Left lung (tissue), 10 donors: Measurements from ENCODE around the gene TAPBP. TPM values are rescaled to one million over a fixed set of nuclear protein-coding genes. Genes with fewer than 3 reads are reported as not detected.
"Not testable (repeated sequence)": the region's sequence is repeated elsewhere in the genome, so short reads cannot be mapped to it uniquely, and the experiment has no call there.

ENCODE experiments used
- ATAC-seq: fragments of 200-7000 bp; cut with Tn5 transposase; one replicate; pipeline ENCODE4 v1.9.1; 2020; ENCODE audit warnings: moderate library complexity
- DNase-seq, 4 donors: peaks; one replicate each; pipeline ENCODE4 v3.0.0-alpha.2; 2013 to 2020
- H3K27ac ChIP-seq, 2 donors: fragments of 200-600 bp; sonication (generic) in 1 of 2; one replicate each; pipeline versions ENCODE4 v1.5.0 to v1.8.0; 2020 to 2021
- H3K27me3 ChIP-seq, 2 donors: fragments of 200-600 bp; sonication (generic) in 1 of 2; one replicate each; pipeline versions ENCODE4 v1.5.0 to v1.8.0; 2020 to 2021
- H3K36me3 ChIP-seq, 2 donors: fragments of 200-600 bp; sonication (generic) in 1 of 2; one replicate each; pipeline versions ENCODE4 v1.5.0 to v1.8.0; 2020 to 2021
- H3K4me1 ChIP-seq, 2 donors: fragments of 200-600 bp; one replicate each; pipeline ENCODE4 v1.8.0; 2021
- H3K4me3 ChIP-seq, 2 donors: fragments of 200-600 bp; sonication (generic) in 1 of 2; one replicate each; pipeline versions ENCODE4 v1.5.0 to v1.8.0; 2020 to 2021; ENCODE audit warnings: mild to moderate bottlenecking in 1 of 2
- H3K9me3 ChIP-seq, 2 donors: fragments of 200-600 bp; sonication (generic) in 1 of 2; one replicate each; pipeline versions ENCODE4 v1.5.0 to v1.8.0; 2020 to 2021
- intact Hi-C, 2 donors: fragments of 100-400 bp; cut with DNase I; formaldehyde crosslinking; loops; one replicate each; pipeline versions ENCODE4 v1.11.2 to v1.14.2; 2022
- polyA plus RNA-seq, 6 donors: library from polyadenylated mRNA; unstranded; fragments of 120-200 nt; gene quantifications; one replicate each; pipeline ENCODE4 v1.2.1, GENCODE V29; 2013; ENCODE audit not compliant: insufficient read length in 6 of 6
- total RNA-seq, 2 donors: library from RNA; stranded (reverse); fragmentation: NEBNext Ultra II Directional; extraction: Animal tissue kit (Norgen Biotek cat#: 25700); gene quantifications; one replicate each; pipeline ENCODE4 v1.2.1, GENCODE V29; 2021
- TF ChIP-seq, protein P1 (sequence below), 2 donors: fragments of 200-600 bp; sonication (generic) in 1 of 2; IDR thresholded peaks; one replicate each; pipeline versions ENCODE4 v1.5.0 to v1.8.0; 2021; ENCODE audit warnings: antibody characterized with exemption in 2 of 2
- donor health status: DM: no; HTN: yes; CAD: no.
- donor health status: DM: no; HTN: no; CAD: no.

Gene TAPBP
- total and polyA plus RNA-seq, 8 donors = 41.5 to 243 (median 51.6) TPM

GRCh38 chr6:33286946-33287914 lies 26.6 kb downstream of the TAPBP start:
- TF ChIP-seq, protein P1, sequence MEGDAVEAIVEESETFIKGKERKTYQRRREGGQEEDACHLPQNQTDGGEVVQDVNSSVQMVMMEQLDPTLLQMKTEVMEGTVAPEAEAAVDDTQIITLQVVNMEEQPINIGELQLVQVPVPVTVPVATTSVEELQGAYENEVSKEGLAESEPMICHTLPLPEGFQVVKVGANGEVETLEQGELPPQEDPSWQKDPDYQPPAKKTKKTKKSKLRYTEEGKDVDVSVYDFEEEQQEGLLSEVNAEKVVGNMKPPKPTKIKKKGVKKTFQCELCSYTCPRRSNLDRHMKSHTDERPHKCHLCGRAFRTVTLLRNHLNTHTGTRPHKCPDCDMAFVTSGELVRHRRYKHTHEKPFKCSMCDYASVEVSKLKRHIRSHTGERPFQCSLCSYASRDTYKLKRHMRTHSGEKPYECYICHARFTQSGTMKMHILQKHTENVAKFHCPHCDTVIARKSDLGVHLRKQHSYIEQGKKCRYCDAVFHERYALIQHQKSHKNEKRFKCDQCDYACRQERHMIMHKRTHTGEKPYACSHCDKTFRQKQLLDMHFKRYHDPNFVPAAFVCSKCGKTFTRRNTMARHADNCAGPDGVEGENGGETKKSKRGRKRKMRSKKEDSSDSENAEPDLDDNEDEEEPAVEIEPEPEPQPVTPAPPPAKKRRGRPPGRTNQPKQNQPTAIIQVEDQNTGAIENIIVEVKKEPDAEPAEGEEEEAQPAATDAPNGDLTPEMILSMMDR (IDR thresholded peaks at IDR 0.05) = no peak
- peak overlapping the region in 1 of 2 donors; percentile 83 for H3K4me3 ChIP-seq
- ATAC-seq = no peak
- H3K27me3 ChIP-seq = no peaks in the 10 kb centered on the region
- no peaks in the 10 kb centered on the region for H3K9me3 ChIP-seq
- intact Hi-C loops = no loop called here
- H3K36me3 ChIP-seq = peaks cover 0 to 71% of the 10 kb centered on the region in 2 donors
- H3K4me1 ChIP-seq = peaks cover 14 to 38% of the 10 kb centered on the region in 2 donors
- H3K27ac ChIP-seq = no peak overlapping the region
- no peak for DNase-seq

DNA sequence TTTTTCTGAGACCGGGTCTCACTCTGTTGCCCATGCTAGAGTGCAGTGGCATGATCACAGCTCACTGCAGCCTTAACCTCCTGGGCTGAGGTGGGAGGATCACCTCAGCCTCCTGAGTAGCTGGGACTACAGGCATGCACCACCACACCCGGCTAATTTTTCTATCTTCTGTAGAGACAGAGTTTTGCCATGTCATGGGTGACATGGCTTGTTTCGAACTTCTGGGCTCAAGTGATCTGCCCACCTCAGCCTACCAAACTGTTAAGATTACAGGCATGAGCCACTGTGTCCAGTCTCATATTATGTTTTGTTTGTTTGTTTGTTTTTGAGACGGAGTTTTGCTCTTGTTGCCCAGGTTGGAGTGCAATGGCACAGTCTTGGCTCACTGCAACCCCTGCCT lies 28.7 kb downstream of the TAPBP start:
- DNase-seq, H3K9me3 ChIP-seq, ATAC-seq, H3K4me3 ChIP-seq, H3K27ac ChIP-seq, intact Hi-C loops, H3K27me3 ChIP-seq: not testable (repeated sequence)
- H3K4me1 ChIP-seq = peaks cover 11 to 24% of the 10 kb centered on the region in 2 donors
- H3K36me3 ChIP-seq = peaks cover 0 to 75% of the 10 kb centered on the region in 2 donors

DNA sequence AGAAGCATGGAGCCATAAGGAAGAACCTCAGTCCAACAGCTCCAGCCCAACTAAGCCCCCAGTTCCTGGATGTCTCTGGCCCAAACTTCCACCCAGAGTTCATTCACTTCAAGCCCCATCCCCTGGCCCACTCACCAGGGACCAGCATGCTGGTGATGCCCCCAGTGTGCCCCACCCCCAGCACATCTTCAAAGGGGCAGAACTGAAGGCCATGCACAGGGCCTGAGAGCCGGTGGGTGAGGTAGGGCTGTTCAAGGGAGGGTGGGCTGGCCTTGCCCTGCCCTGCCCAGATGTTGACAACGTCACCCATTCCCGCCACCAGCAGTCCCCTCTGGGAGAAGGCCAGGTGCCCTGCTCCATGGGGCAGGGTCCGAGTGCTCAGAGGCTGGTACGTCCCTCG lies 33.3 kb downstream of the TAPBP start:
- TF ChIP-seq, protein P1 (IDR thresholded peaks at IDR 0.05) = no peak
- ATAC-seq (no peak), DNase-seq (no peak)
- no peak overlapping the region for H3K4me3 ChIP-seq
- H3K9me3 ChIP-seq = no peaks in the 10 kb centered on the region
- H3K27ac ChIP-seq = no peak overlapping the region
- H3K27me3 ChIP-seq = no peaks in the 10 kb centered on the region
- H3K36me3 ChIP-seq = peaks cover 0 to 89% of the 10 kb centered on the region in 2 donors
- intact Hi-C loops = no loop called here
- H3K4me1 ChIP-seq = peaks cover 5 to 44% of the 10 kb centered on the region in 2 donors

DNA sequence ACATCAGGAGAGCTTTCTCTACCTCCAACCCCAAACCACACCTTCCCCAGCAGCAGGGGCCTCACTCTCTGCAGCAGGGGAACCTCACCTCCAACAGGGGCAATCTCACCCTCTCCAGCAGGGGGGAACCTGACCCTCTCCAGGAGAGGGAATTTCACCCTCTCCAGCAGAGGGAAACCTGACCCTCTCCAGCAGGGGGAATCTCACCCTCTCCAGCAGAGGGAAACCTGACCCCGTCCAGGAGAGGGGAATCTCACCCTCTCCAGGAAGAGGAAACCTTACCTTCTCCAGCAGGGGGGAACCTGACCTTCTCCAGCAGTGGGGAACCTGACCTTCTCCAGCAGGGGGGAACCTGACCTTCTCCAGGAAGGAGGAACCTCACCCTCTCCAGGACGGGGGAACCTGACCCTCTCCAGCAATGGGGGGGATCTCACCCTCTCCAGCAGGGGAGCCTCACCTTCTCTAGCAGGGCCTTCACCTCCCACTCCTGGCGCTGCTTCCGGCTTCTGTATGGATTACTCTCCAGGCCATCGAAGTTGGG lies 33.8 kb downstream of the TAPBP start:
- ATAC-seq (no peak), DNase-seq (peak in 1 of 4 donors; percentile 21)
- Histone ChIP-seq H3K9me3 (no peaks in the 10 kb centered on the region), H3K4me1 (peaks cover 9 to 49% of the 10 kb centered on the region in 2 donors), H3K27ac (peak overlapping the region in 1 of 2 donors; percentile 6), H3K4me3 (no peak overlapping the region), H3K36me3 (peaks cover 0 to 89% of the 10 kb centered on the region in 2 donors), H3K27me3 (no peaks in the 10 kb centered on the region)
- TF ChIP-seq, protein P1 (IDR thresholded peaks at IDR 0.05) = no peak
- intact Hi-C loops = no loop called here

DNA sequence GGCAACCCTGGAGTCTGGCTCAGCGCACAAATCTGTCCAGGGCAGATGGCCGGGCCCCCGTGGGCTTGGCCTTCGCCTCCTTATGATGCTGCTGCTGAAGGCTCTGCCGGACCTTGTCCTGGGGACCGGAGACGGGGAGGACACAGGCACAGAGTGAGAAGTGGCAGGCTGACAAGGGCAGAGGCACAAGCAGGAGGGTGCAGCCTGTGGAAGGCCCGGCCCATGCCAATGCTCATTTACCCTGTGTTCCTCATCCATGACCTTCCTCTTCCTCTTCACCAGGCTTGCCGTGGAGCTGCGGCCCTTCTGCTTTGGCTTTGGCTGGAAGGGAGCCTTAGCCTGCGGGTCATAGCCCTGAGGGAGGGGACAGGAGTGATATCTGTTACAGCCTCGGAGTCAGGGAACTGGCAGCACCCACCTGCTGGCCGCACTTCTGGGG lies 34.6 kb downstream of the TAPBP start:
- ATAC-seq = no peak
- Histone ChIP-seq H3K27ac (peak overlapping the region in 1 of 2 donors; percentile 6), H3K36me3 (peaks cover 0 to 89% of the 10 kb centered on the region in 2 donors), H3K4me1 (peaks cover 17 to 57% of the 10 kb centered on the region in 2 donors), H3K4me3 (no peak overlapping the region), H3K9me3 (no peaks in the 10 kb centered on the region), H3K27me3 (no peaks in the 10 kb centered on the region)
- intact Hi-C loops = no loop called here
- TF ChIP-seq, protein P1 (IDR thresholded peaks at IDR 0.05) = no peak
- no peak for DNase-seq
